BJ (cell line): ENCODE results near the gene DZIP1L. TPM values are rescaled to one million over a fixed set of nuclear protein-coding genes. Genes with fewer than 3 reads are reported as not detected.

Experiments used
- CTCF ChIA-PET: fragments of 350-600 bp; formaldehyde crosslinking; extraction: SDS; loops from one replicate; lab custom pipeline; 2021; ENCODE audit warnings: antibody characterized with exemption, inconsistent platforms; lab: Yijun Ruan, JAX
- POLR2A ChIA-PET: fragments of 300-600 bp; sonication (Branson Sonifier 250); formaldehyde crosslinking; extraction: SDS; loops from one replicate; lab custom pipeline; 2021; ENCODE audit warnings: antibody characterized with exemption; lab: Charles Lee
- DNase-seq: peaks from one replicate; pipeline ENCODE4 v3.0.0-alpha.2; 2011; ENCODE audit warnings: low read depth
- H3K27me3 ChIP-seq: 2 replicates; pipeline ENCODE4 v1.6.0; 2011; ENCODE audit warnings: low read length; ENCODE audit not compliant: control insufficient read depth, insufficient read depth
- H3K36me3 ChIP-seq: 2 replicates; pipeline ENCODE4 v1.5.1; 2011; ENCODE audit warnings: low read length; ENCODE audit not compliant: control insufficient read depth, insufficient read depth
- H3K4me3 ChIP-seq: 2 replicates; pipeline ENCODE4 v1.5.1; 2011; ENCODE audit warnings: low read depth, mild to moderate bottlenecking, control low read depth, low read length
- polyA plus RNA-seq: library from polyadenylated mRNA; depleted of rRNA; stranded (reverse); fragments of >200 nt; gene quantifications from 2 replicates; pipeline ENCODE4 v1.2.3, GENCODE V29; 2011
- TF ChIP-seq, protein P1 (sequence below): IDR thresholded peaks from 2 replicates; pipeline ENCODE4 v1.5.1; 2011; ENCODE audit warnings: low read depth, mild to moderate bottlenecking, control low read depth, inconsistent platforms, low read length, moderate library complexity; ENCODE audit not compliant: insufficient read depth

Gene DZIP1L
- polyA plus RNA-seq, 1 experiment, result 12.7 TPM

DNA sequence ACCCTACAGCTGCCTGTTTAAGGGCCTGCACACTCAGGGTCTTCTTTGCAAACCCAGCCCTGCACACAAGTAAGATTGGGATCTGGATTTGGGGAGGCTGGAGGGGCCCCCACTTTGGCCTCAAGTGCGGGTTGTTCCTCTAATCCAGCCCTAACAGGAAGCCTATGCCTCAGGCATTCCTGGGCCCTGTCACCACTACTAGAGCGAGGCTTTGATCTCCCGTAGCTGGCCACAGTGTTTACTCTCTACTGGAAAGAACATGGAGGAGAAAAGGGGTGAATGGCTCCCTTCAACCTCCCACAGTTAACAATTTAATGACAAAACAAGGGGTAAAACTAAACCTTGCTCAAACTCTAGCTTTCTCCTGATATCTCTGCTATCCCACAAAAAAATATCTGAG, 48.4 kb downstream of the DZIP1L start:
- H3K4me3 ChIP-seq, result no peak overlapping the region
- POLR2A ChIA-PET, result no interaction called here
- TF ChIP-seq, protein P1, sequence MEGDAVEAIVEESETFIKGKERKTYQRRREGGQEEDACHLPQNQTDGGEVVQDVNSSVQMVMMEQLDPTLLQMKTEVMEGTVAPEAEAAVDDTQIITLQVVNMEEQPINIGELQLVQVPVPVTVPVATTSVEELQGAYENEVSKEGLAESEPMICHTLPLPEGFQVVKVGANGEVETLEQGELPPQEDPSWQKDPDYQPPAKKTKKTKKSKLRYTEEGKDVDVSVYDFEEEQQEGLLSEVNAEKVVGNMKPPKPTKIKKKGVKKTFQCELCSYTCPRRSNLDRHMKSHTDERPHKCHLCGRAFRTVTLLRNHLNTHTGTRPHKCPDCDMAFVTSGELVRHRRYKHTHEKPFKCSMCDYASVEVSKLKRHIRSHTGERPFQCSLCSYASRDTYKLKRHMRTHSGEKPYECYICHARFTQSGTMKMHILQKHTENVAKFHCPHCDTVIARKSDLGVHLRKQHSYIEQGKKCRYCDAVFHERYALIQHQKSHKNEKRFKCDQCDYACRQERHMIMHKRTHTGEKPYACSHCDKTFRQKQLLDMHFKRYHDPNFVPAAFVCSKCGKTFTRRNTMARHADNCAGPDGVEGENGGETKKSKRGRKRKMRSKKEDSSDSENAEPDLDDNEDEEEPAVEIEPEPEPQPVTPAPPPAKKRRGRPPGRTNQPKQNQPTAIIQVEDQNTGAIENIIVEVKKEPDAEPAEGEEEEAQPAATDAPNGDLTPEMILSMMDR, result no peak
- peaks cover 28% of the 10 kb centered on the region for H3K36me3 ChIP-seq
- DNase-seq, result no peak
- CTCF ChIA-PET, result interaction anchor here (0.6 to 17.9 kb wide), 7 partner anchors 14 to 753 kb away, joined by 3 to 311 read pairs (median 3); partner anchors contain the start of genes DBR1 and DZIP1L
- no peaks in the 10 kb centered on the region for H3K27me3 ChIP-seq

DNA sequence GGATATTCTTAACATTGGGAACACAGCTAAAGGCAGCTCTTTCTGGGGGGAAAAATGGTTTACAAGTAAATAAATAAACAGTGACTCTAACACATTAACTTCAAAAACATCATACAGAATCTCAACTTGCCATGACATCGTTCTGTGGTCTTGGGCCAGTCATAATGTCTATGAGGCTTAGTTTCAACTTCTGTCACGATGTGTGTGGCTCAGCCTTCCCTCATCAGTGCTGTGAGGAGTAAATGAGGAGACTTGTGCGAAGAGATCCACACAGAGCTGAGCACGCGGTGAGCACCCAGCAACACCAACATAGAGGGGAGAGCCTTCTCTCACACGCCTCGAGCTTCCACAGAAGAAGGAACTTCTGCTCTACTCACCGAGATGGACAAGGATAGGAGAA, 49.0 kb downstream of the DZIP1L start:
- no peaks in the 10 kb centered on the region for H3K27me3 ChIP-seq
- TF ChIP-seq, protein P1, result no peak
- H3K4me3 ChIP-seq, result no peak overlapping the region
- DNase-seq, result no peak
- POLR2A ChIA-PET, result no interaction called here
- CTCF ChIA-PET, result interaction anchor here (0.6 to 17.9 kb wide), 6 partner anchors 9 to 1493 kb away, joined by 3 to 311 read pairs (median 4); partner anchors contain the start of gene DZIP1L
- H3K36me3 ChIP-seq, result peaks cover 25% of the 10 kb centered on the region

DNA sequence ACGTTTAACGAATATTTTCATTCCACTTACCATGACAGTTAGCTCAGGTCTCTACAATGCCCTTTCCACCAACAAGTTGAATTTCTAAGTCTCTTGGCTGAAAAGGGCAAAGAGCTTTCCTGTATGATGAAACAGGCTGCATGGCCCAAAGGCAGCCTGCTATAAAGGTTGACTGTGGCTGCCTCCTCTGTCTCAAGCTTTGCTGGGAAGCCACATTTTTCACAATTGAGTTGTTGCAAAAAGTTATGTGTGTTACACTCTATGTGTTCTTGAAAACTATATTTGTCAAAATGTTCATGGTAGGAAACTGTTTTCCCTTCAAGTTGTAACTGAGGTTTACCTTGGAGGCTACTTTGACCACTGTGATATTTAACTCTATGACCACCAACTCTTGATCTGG, 49.5 kb downstream of the DZIP1L start:
- TF ChIP-seq, protein P1, result no peak
- ChIA-PET CTCF (interaction anchor here (0.6 to 17.9 kb wide), 5 partner anchors 8 to 1639 kb away, joined by 3 to 311 read pairs (median 4); partner anchors contain the start of gene DZIP1L), POLR2A (no interaction called here)
- Histone ChIP-seq H3K4me3 (no peak overlapping the region), H3K27me3 (no peaks in the 10 kb centered on the region), H3K36me3 (peaks cover 21% of the 10 kb centered on the region)
- DNase-seq, result no peak

DNA sequence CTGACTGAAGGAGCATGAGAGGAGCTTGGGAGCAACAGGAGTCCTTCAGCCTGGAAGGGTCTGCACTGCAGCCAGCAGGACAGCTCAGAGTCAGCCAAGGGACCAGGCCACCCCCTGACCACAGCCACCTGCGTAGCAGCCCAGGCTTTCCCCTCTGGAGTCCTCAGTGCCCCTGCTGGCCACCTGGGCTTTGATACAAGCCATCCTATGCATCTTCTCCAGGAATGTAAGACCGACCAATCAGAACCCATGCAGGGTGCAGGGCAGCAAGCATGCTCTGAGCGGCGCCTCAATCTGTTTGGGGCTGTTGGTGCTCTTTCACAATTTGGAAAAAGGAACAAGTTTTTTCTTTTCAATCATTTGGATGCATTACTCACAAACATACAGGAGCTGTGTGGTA, 52.0 kb downstream of the DZIP1L start:
- Histone ChIP-seq H3K27me3 (no peaks in the 10 kb centered on the region), H3K36me3 (peaks cover 22% of the 10 kb centered on the region), H3K4me3 (no peak overlapping the region)
- no peak for DNase-seq
- TF ChIP-seq, protein P1, result no peak
- ChIA-PET POLR2A (no interaction called here), CTCF (interaction anchor here (0.8 to 17.9 kb wide), 4 partner anchors 11 to 58 kb away, joined by 3 to 311 read pairs (median 20); partner anchors contain the start of gene DZIP1L)

DNA sequence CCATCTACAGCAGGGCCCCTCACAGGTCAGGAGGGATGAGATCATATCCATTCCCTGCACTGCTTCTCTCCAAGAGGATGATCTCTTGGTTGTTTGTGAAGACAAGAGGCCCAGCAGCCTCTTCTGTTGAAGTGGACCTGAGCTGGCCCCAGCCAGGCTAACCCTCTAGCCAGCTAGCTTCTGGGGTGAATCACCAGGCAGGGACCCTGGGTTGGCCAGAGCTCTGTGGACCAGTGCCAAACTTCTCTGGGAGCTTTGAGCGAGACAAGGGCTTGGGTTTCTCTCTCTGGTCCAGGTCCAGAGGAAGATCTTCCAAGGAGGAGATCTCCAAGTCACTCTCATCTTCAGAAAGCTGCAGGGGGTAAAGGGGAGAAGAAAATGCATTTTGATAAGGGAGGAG, 52.8 kb downstream of the DZIP1L start:
- CTCF ChIA-PET, result interaction anchor here (0.8 to 17.9 kb wide), 3 partner anchors 10 to 59 kb away, joined by 3 to 311 read pairs (median 38); partner anchors contain the start of gene DZIP1L
- no peak for DNase-seq

More for the DNA sequence above, 52.8 kb downstream of the DZIP1L start:
- H3K36me3 ChIP-seq, result peaks cover 19% of the 10 kb centered on the region
- H3K27me3 ChIP-seq, result no peaks in the 10 kb centered on the region
- TF ChIP-seq, protein P1, result no peak
- POLR2A ChIA-PET, result no interaction called here
- H3K4me3 ChIP-seq, result no peak overlapping the region
